ENCODE results near the gene SULT2B1.
"Not testable (repeated sequence)": the region's sequence is repeated elsewhere in the genome, so short reads cannot be mapped to it uniquely, and the experiment has no call there.

The SULT2B1 gene

GRCh38 chr19:48524732-48525131 is 27.2 kb upstream of the SULT2B1 start:
- Histone ChIP-seq H3K27me3 (ENCODE audit: control insufficient read depth in 5 of 5, insufficient read depth in 4 of 5, low read length in 5 of 5) (no peaks in the 10 kb centered on the region), H3K9me3 (ENCODE audit: control insufficient read depth in 5 of 5, low read length in 5 of 5) (peaks cover 5 to 31% (median 19%) of the 10 kb centered on the region in 5 donors), H3K27ac (ENCODE audit: low read depth, low read length) (no peak overlapping the region), H3K36me3 (ENCODE audit: control insufficient read depth in 5 of 5, insufficient read depth in 5 of 5, low read length in 5 of 5) (no peaks in the 10 kb centered on the region), H3K4me3 (ENCODE audit: low read depth in 1 of 5, low read length in 5 of 5) (no peak overlapping the region), H3K4me1 (ENCODE audit: control insufficient read depth in 5 of 5, insufficient read depth in 5 of 5, low read length in 5 of 5) (no peaks in the 10 kb centered on the region), H3K9ac (ENCODE audit: low read length in 5 of 5) (no peak overlapping the region)

- Histone ChIP-seq H3K9ac (ENCODE audit: low read length in 5 of 5) (no peak overlapping the region), H3K4me1 (ENCODE audit: control insufficient read depth in 5 of 5, insufficient read depth in 5 of 5, low read length in 5 of 5) (no peaks in the 10 kb centered on the region), H3K27ac (ENCODE audit: low read depth, low read length) (no peak overlapping the region), H3K9me3 (ENCODE audit: control insufficient read depth in 5 of 5, low read length in 5 of 5) (peaks cover 5 to 28% (median 17%) of the 10 kb centered on the region in 5 donors), H3K27me3 (ENCODE audit: control insufficient read depth in 5 of 5, insufficient read depth in 4 of 5, low read length in 5 of 5) (peaks cover 0 to 4% (median 0%) of the 10 kb centered on the region in 5 donors), H3K36me3 (ENCODE audit: control insufficient read depth in 5 of 5, insufficient read depth in 5 of 5, low read length in 5 of 5) (no peaks in the 10 kb centered on the region), H3K4me3 (ENCODE audit: low read depth in 1 of 5, low read length in 5 of 5) (no peak overlapping the region)
Observed at GRCh38 chr19:48529156-48529555, 22.8 kb upstream of the SULT2B1 start.

- no peaks in the 10 kb centered on the region for H3K36me3 ChIP-seq (ENCODE audit: control insufficient read depth in 5 of 5, insufficient read depth in 5 of 5, low read length in 5 of 5)
- peaks cover 0 to 4% (median 0%) of the 10 kb centered on the region in 5 donors for H3K27me3 ChIP-seq (ENCODE audit: control insufficient read depth in 5 of 5, insufficient read depth in 4 of 5, low read length in 5 of 5)
- no peak overlapping the region for H3K9ac ChIP-seq (ENCODE audit: low read length in 5 of 5)
- peaks cover 3 to 19% (median 12%) of the 10 kb centered on the region in 5 donors for H3K9me3 ChIP-seq (ENCODE audit: control insufficient read depth in 5 of 5, low read length in 5 of 5)
- no peak overlapping the region for H3K4me3 ChIP-seq (ENCODE audit: low read depth in 1 of 5, low read length in 5 of 5)
- no peak overlapping the region for H3K27ac ChIP-seq (ENCODE audit: low read depth, low read length)
- no peaks in the 10 kb centered on the region for H3K4me1 ChIP-seq (ENCODE audit: control insufficient read depth in 5 of 5, insufficient read depth in 5 of 5, low read length in 5 of 5)
Observed at GRCh38 chr19:48530066-48530720, 21.8 kb upstream of the SULT2B1 start.

GRCh38 chr19:48530770-48531169 is 21.2 kb upstream of the SULT2B1 start:
- H3K9me3 ChIP-seq (ENCODE audit: control insufficient read depth in 5 of 5, low read length in 5 of 5): peaks cover 3 to 19% (median 12%) of the 10 kb centered on the region in 5 donors
- no peak overlapping the region for H3K4me3 ChIP-seq (ENCODE audit: low read depth in 1 of 5, low read length in 5 of 5)
- peaks cover 0 to 4% (median 0%) of the 10 kb centered on the region in 5 donors for H3K27me3 ChIP-seq (ENCODE audit: control insufficient read depth in 5 of 5, insufficient read depth in 4 of 5, low read length in 5 of 5)
- no peaks in the 10 kb centered on the region for H3K4me1 ChIP-seq (ENCODE audit: control insufficient read depth in 5 of 5, insufficient read depth in 5 of 5, low read length in 5 of 5)
- no peak overlapping the region for H3K9ac ChIP-seq (ENCODE audit: low read length in 5 of 5)
- no peak overlapping the region for H3K27ac ChIP-seq (ENCODE audit: low read depth, low read length)
- H3K36me3 ChIP-seq (ENCODE audit: control insufficient read depth in 5 of 5, insufficient read depth in 5 of 5, low read length in 5 of 5): no peaks in the 10 kb centered on the region

GRCh38 chr19:48533770-48534169 is 18.2 kb upstream of the SULT2B1 start:
- H3K4me3 ChIP-seq (ENCODE audit: low read depth in 1 of 5, low read length in 5 of 5): no peak overlapping the region
- no peak overlapping the region for H3K27ac ChIP-seq (ENCODE audit: low read depth, low read length)
- no peak overlapping the region for H3K9ac ChIP-seq (ENCODE audit: low read length in 5 of 5)
- peaks cover 0 to 4% (median 0%) of the 10 kb centered on the region in 5 donors for H3K27me3 ChIP-seq (ENCODE audit: control insufficient read depth in 5 of 5, insufficient read depth in 4 of 5, low read length in 5 of 5)
- H3K9me3 ChIP-seq (ENCODE audit: control insufficient read depth in 5 of 5, low read length in 5 of 5): peaks cover 3 to 7% (median 6%) of the 10 kb centered on the region in 5 donors
- H3K36me3 ChIP-seq (ENCODE audit: control insufficient read depth in 5 of 5, insufficient read depth in 5 of 5, low read length in 5 of 5): no peaks in the 10 kb centered on the region
- H3K4me1 ChIP-seq (ENCODE audit: control insufficient read depth in 5 of 5, insufficient read depth in 5 of 5, low read length in 5 of 5): no peaks in the 10 kb centered on the region

- Histone ChIP-seq H3K4me1 (ENCODE audit: control insufficient read depth in 5 of 5, insufficient read depth in 5 of 5, low read length in 5 of 5) (peaks cover 0 to 4% (median 0%) of the 10 kb centered on the region in 5 donors), H3K4me3 (ENCODE audit: low read depth in 1 of 5, low read length in 5 of 5) (no peak overlapping the region), H3K9ac (ENCODE audit: low read length in 5 of 5) (no peak overlapping the region), H3K9me3 (ENCODE audit: control insufficient read depth in 5 of 5, low read length in 5 of 5) (no peaks in the 10 kb centered on the region), H3K27ac (ENCODE audit: low read depth, low read length) (no peak overlapping the region), H3K36me3 (ENCODE audit: control insufficient read depth in 5 of 5, insufficient read depth in 5 of 5, low read length in 5 of 5) (no peaks in the 10 kb centered on the region), H3K27me3 (ENCODE audit: control insufficient read depth in 5 of 5, insufficient read depth in 4 of 5, low read length in 5 of 5) (no peaks in the 10 kb centered on the region)
Observed at GRCh38 chr19:48537541-48537940, 14.4 kb upstream of the SULT2B1 start.

- H3K27ac ChIP-seq (ENCODE audit: low read depth, low read length); H3K36me3 ChIP-seq (ENCODE audit: control insufficient read depth in 5 of 5, insufficient read depth in 5 of 5, low read length in 5 of 5); H3K4me3 ChIP-seq (ENCODE audit: low read depth in 1 of 5, low read length in 5 of 5); H3K27me3 ChIP-seq (ENCODE audit: control insufficient read depth in 5 of 5, insufficient read depth in 4 of 5, low read length in 5 of 5); H3K4me1 ChIP-seq (ENCODE audit: control insufficient read depth in 5 of 5, insufficient read depth in 5 of 5, low read length in 5 of 5); H3K9me3 ChIP-seq (ENCODE audit: control insufficient read depth in 5 of 5, low read length in 5 of 5); H3K9ac ChIP-seq (ENCODE audit: low read length in 5 of 5): not testable (repeated sequence)
Observed at GRCh38 chr19:48538057-48538456, 13.9 kb upstream of the SULT2B1 start.

- no peaks in the 10 kb centered on the region for H3K36me3 ChIP-seq (ENCODE audit: control insufficient read depth in 5 of 5, insufficient read depth in 5 of 5, low read length in 5 of 5)
- no peak overlapping the region for H3K9ac ChIP-seq (ENCODE audit: low read length in 5 of 5)
- no peak overlapping the region for H3K4me3 ChIP-seq (ENCODE audit: low read depth in 1 of 5, low read length in 5 of 5)
- H3K27ac ChIP-seq (ENCODE audit: low read depth, low read length): no peak overlapping the region
- H3K27me3 ChIP-seq (ENCODE audit: control insufficient read depth in 5 of 5, insufficient read depth in 4 of 5, low read length in 5 of 5): peaks cover 0 to 3% (median 0%) of the 10 kb centered on the region in 5 donors
- H3K4me1 ChIP-seq (ENCODE audit: control insufficient read depth in 5 of 5, insufficient read depth in 5 of 5, low read length in 5 of 5): peaks cover 0 to 7% (median 5%) of the 10 kb centered on the region in 5 donors
- H3K9me3 ChIP-seq (ENCODE audit: control insufficient read depth in 5 of 5, low read length in 5 of 5): no peaks in the 10 kb centered on the region
Observed at GRCh38 chr19:48539503-48540096, 12.4 kb upstream of the SULT2B1 start.

GRCh38 chr19:48540110-48540509 is 11.9 kb upstream of the SULT2B1 start:
- peaks cover 0 to 7% (median 5%) of the 10 kb centered on the region in 5 donors for H3K4me1 ChIP-seq (ENCODE audit: control insufficient read depth in 5 of 5, insufficient read depth in 5 of 5, low read length in 5 of 5)
- peaks cover 0 to 3% (median 1%) of the 10 kb centered on the region in 5 donors for H3K27me3 ChIP-seq (ENCODE audit: control insufficient read depth in 5 of 5, insufficient read depth in 4 of 5, low read length in 5 of 5)
- no peaks in the 10 kb centered on the region for H3K36me3 ChIP-seq (ENCODE audit: control insufficient read depth in 5 of 5, insufficient read depth in 5 of 5, low read length in 5 of 5)
- H3K4me3 ChIP-seq (ENCODE audit: low read depth in 1 of 5, low read length in 5 of 5): no peak overlapping the region
- H3K27ac ChIP-seq (ENCODE audit: low read depth, low read length): no peak overlapping the region
- no peak overlapping the region for H3K9ac ChIP-seq (ENCODE audit: low read length in 5 of 5)
- H3K9me3 ChIP-seq (ENCODE audit: control insufficient read depth in 5 of 5, low read length in 5 of 5): no peaks in the 10 kb centered on the region

GRCh38 chr19:48541813-48542212 is 10.2 kb upstream of the SULT2B1 start:
- no peak overlapping the region for H3K4me3 ChIP-seq (ENCODE audit: low read depth in 1 of 5, low read length in 5 of 5)
- no peak overlapping the region for H3K9ac ChIP-seq (ENCODE audit: low read length in 5 of 5)
- peaks cover 0 to 14% (median 3%) of the 10 kb centered on the region in 5 donors for H3K27me3 ChIP-seq (ENCODE audit: control insufficient read depth in 5 of 5, insufficient read depth in 4 of 5, low read length in 5 of 5)
- no peak overlapping the region for H3K27ac ChIP-seq (ENCODE audit: low read depth, low read length)
- H3K4me1 ChIP-seq (ENCODE audit: control insufficient read depth in 5 of 5, insufficient read depth in 5 of 5, low read length in 5 of 5): peaks cover 0 to 7% (median 5%) of the 10 kb centered on the region in 5 donors
- no peaks in the 10 kb centered on the region for H3K9me3 ChIP-seq (ENCODE audit: control insufficient read depth in 5 of 5, low read length in 5 of 5)
- H3K36me3 ChIP-seq (ENCODE audit: control insufficient read depth in 5 of 5, insufficient read depth in 5 of 5, low read length in 5 of 5): no peaks in the 10 kb centered on the region
